Ishikawa (cell line): ENCODE results near the gene KREMEN1.

ENCODE experiments used
- CEBPB ChIP-seq: IDR thresholded peaks from 2 replicates; pipeline ENCODE4 v1.6.1; 2012
- CREB1 ChIP-seq: IDR thresholded peaks from 2 replicates; pipeline ENCODE4 v1.6.1; 2012; ENCODE audit warnings: low read depth
- EGR1 ChIP-seq: IDR thresholded peaks from 2 replicates; pipeline ENCODE4 v1.6.1; 2012
- EP300 ChIP-seq: IDR thresholded peaks from 2 replicates; pipeline ENCODE4 v1.6.1; 2012; ENCODE audit warnings: borderline replicate concordance
- FOXM1 ChIP-seq: IDR thresholded peaks from 2 replicates; pipeline ENCODE4 v1.6.1; 2012; ENCODE audit warnings: low read depth, borderline replicate concordance
- NFIC ChIP-seq: IDR thresholded peaks from 2 replicates; pipeline ENCODE4 v1.6.1; 2012
- RAD21 ChIP-seq: IDR thresholded peaks from 2 replicates; pipeline ENCODE4 v1.6.1; 2012; ENCODE audit warnings: low read depth
- REST ChIP-seq: IDR thresholded peaks from 2 replicates; pipeline ENCODE4 v1.6.1; 2012; ENCODE audit warnings: low read depth, mild to moderate bottlenecking
- TAF1 ChIP-seq: IDR thresholded peaks from 2 replicates; pipeline ENCODE4 v1.6.1; 2012; ENCODE audit warnings: low read depth, mild to moderate bottlenecking
- TCF12 ChIP-seq: IDR thresholded peaks from 2 replicates; pipeline ENCODE4 v1.6.1; 2012; ENCODE audit warnings: low read depth
- TEAD4 ChIP-seq: IDR thresholded peaks from 2 replicates; pipeline ENCODE4 v1.6.1; 2012
- YY1 ChIP-seq: IDR thresholded peaks from 2 replicates; pipeline ENCODE4 v1.6.1; 2012; ENCODE audit warnings: low read depth
- ZBTB7A ChIP-seq: IDR thresholded peaks from 2 replicates; pipeline ENCODE4 v1.6.1; 2012; ENCODE audit warnings: low read depth
- TF ChIP-seq, protein P1 (sequence below): IDR thresholded peaks from 2 replicates; pipeline ENCODE4 v1.6.1; 2012
- TF ChIP-seq, protein P2 (sequence below): IDR thresholded peaks from 2 replicates; pipeline ENCODE4 v1.6.1; 2012

The KREMEN1 gene

GRCh38 chr22:29040385-29041275, 32.2 kb upstream of the KREMEN1 start:
- TF ChIP-seq YY1: no peak
- TF ChIP-seq, protein P1, sequence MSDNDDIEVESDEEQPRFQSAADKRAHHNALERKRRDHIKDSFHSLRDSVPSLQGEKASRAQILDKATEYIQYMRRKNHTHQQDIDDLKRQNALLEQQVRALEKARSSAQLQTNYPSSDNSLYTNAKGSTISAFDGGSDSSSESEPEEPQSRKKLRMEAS: no peak
- TF ChIP-seq TEAD4: no peak
- TF ChIP-seq RAD21: peak; percentile 96
- no peak for TF ChIP-seq TAF1
- TF ChIP-seq ZBTB7A: no peak
- peak; percentile 53 for TF ChIP-seq NFIC
- TF ChIP-seq, protein P2, sequence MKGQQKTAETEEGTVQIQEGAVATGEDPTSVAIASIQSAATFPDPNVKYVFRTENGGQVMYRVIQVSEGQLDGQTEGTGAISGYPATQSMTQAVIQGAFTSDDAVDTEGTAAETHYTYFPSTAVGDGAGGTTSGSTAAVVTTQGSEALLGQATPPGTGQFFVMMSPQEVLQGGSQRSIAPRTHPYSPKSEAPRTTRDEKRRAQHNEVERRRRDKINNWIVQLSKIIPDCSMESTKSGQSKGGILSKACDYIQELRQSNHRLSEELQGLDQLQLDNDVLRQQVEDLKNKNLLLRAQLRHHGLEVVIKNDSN: no peak
- no peak for TF ChIP-seq FOXM1
- no peak for TF ChIP-seq CEBPB

GRCh38 chr22:29041408-29041807, 31.4 kb upstream of the KREMEN1 start:
- TF ChIP-seq ZBTB7A (no peak), NFIC (no peak), TCF12 (no peak), FOXM1 (no peak), YY1 (no peak), EGR1 (no peak), TEAD4 (no peak), TAF1 (no peak), EP300 (no peak), RAD21 (no peak), CEBPB (no peak), CREB1 (no peak)

DNA sequence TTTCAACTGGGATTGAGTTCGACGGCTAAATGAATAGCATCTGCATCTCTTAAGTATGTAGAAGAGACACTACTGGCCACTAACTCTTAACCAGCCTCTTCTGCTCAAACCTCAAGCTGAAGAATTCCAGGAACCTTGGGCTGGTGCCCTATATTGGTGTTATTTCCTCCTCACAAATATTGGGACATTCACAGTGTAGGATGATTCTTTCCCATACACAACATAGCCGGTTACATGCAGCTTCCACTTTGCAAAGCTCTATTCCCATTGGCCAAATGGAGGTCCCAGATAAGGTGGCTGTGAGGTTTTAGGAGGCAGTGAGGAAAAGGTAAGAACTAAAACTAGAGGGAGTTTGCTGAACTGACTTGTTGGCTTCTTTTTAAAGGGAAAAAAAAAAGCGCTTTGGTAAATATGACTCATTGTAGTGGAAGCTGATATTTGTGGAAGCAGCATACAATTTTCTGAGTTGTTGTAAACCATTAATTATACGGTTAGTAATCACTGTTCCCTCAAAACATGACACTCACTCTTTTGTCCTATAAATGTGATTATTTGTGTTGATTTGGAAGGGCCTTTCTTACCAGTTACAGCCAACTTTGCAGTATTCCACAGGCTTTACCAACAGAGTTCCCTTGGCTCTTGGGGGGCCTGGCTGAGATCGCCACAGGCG, 28.8 kb upstream of the KREMEN1 start:
- no peak for TF ChIP-seq EP300
- TF ChIP-seq CEBPB: no peak
- TF ChIP-seq NFIC: no peak
- TF ChIP-seq TEAD4: no peak
- TF ChIP-seq RAD21: no peak
- TF ChIP-seq REST: no peak
- TF ChIP-seq, protein P1: no peak

GRCh38 chr22:29044657-29045176, 28.1 kb upstream of the KREMEN1 start:
- TF ChIP-seq CEBPB: no peak

GRCh38 chr22:29048822-29049654, 23.8 kb upstream of the KREMEN1 start:
- TF ChIP-seq CREB1 (no peak), CEBPB (no peak), EGR1 (no peak), YY1 (no peak)

DNA sequence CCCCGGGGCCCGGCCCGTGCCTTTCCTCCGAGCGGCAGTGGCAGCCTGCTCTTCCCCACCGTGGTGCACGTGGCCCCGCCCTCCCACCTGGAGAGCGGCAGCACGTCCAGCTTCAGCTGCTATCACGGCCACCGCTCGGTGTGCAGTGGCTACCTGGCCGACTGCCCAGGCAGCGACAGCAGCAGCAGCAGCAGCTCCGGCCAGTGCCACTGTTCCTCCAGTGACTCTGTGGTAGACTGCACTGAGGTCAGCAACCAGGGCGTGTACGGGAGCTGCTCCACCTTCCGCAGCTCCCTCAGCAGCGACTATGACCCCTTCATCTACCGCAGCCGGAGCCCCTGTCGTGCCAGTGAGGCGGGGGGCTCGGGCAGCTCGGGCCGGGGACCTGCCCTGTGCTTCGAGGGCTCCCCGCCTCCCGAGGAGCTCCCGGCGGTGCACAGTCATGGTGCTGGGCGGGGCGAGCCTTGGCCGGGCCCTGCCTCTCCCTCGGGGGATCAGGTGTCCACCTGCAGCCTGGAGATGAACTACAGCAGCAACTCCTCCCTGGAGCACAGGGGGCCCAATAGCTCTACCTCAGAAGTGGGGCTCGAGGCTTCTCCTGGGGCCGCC, 23.1 kb upstream of the KREMEN1 start:
- TF ChIP-seq, protein P1: peak; percentile 94
- TF ChIP-seq FOXM1: no peak
- TF ChIP-seq YY1: no peak
- no peak for TF ChIP-seq REST
- no peak for TF ChIP-seq CEBPB
- no peak; the same call in 1 of the 2 replicates for TF ChIP-seq RAD21
- TF ChIP-seq, protein P2: peak; percentile 64; the same call in 1 of the 2 replicates
- peak; percentile 73 for TF ChIP-seq ZBTB7A
- peak; percentile 55; the same call in 1 of the 2 replicates for TF ChIP-seq TCF12
- no peak for TF ChIP-seq EGR1
- TF ChIP-seq CREB1: no peak
- TF ChIP-seq TAF1: no peak
- TF ChIP-seq NFIC: peak; percentile 86
- TF ChIP-seq TEAD4: 0 out of 2 replicates have a peak, but pooled peaks have one; percentile 17
- TF ChIP-seq EP300: no peak
